ENCODE results near the gene NUP58. TPM values are rescaled to one million over a fixed set of nuclear protein-coding genes. Genes with fewer than 3 reads are reported as not detected.

NUP58 gene
- total RNA-seq, 4 donors from 2014 or later: 27.1 to 55.8 (median 43.8) TPM

GRCh38 chr13:25302121-25302520, 696 bp downstream of the NUP58 start:
- TF ChIP-seq CTCF (IDR thresholded peaks at IDR 0.05; ENCODE audit: low read depth): no peak

GRCh38 chr13:25306671-25307464, 5.4 kb downstream of the NUP58 start:
- no peak for TF ChIP-seq CTCF (IDR thresholded peaks at IDR 0.05; ENCODE audit: low read depth)

- TF ChIP-seq CTCF (IDR thresholded peaks at IDR 0.05; ENCODE audit: low read depth): no peak
These were observed 9.5 kb downstream of the NUP58 start for GRCh38 chr13:25310891-25311290.

DNA sequence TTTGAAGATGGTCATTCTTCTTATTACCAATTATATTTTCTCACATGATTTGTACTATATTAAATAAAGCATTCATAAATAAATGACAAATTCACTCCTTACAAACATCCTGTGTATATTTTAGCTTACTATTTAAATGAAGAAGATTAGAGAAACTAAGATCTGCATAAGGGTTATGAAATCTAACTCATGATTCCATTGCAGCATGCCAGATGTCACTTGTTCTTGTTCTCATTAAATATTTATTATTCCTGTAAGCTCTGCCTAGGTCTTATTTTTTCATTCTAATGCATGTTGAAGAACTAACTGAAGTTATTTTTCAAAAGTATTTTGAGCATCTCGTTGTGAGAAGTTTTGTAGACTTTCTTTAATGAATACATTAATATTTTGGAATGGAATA, 18.3 kb downstream of the NUP58 start:
- TF ChIP-seq CTCF (IDR thresholded peaks at IDR 0.05; ENCODE audit: low read depth): no peak

- TF ChIP-seq CTCF (IDR thresholded peaks at IDR 0.05; ENCODE audit: low read depth): no peak
These were observed 22.7 kb downstream of the NUP58 start for GRCh38 chr13:25324100-25324499.

GRCh38 chr13:25329706-25330105, 28.3 kb downstream of the NUP58 start:
- no peak for TF ChIP-seq CTCF (IDR thresholded peaks at IDR 0.05; ENCODE audit: low read depth)

GRCh38 chr13:25330541-25330940, 29.1 kb downstream of the NUP58 start:
- no peak for TF ChIP-seq CTCF (IDR thresholded peaks at IDR 0.05; ENCODE audit: low read depth)

Measured in subcutaneous adipose tissue (tissue), 4 donors.